A549 (cell line): Measurements from ENCODE around the gene PRDM15. TPM values are rescaled to one million over a fixed set of nuclear protein-coding genes. Genes with fewer than 3 reads are reported as not detected.

Source experiments
- ATAC-seq, 2 experiments: fragments of 200-7000 bp in 1 of 2; fragments of >200 bp in 1 of 2; cut with Nextera tagmentation in 1 of 2; cut with Tn5 transposase in 1 of 2; 3 replicates each; pipeline versions ENCODE4 v1.8.0 to v1.9.1; 2018 to 2020; ENCODE audit warnings: mild to moderate bottlenecking in 1 of 2, moderate library complexity in 1 of 2
- CTCF ChIA-PET: fragments of 300-600 bp; sonication (Branson Sonifier 250); formaldehyde crosslinking; extraction: SDS; loops from one replicate; lab custom pipeline; 2021; ENCODE audit warnings: antibody characterized with exemption, inconsistent platforms; lab: Yijun Ruan, JAX
- POLR2A ChIA-PET: fragments of 350-600 bp; formaldehyde crosslinking; extraction: SDS; loops from one replicate; lab custom pipeline; 2021; ENCODE audit warnings: antibody characterized with exemption, inconsistent platforms; lab: Yijun Ruan, JAX
- DNase-seq, 2 experiments: peaks; one replicate each; pipeline versions ENCODE4 v3.0.0 to v3.0.0-alpha.2; 2011 to 2016; ENCODE audit warnings: low read depth in 1 of 2, low spot score in 1 of 2
- FAIRE-seq: peaks from 2 replicates; lab custom pipeline; 2011; peaks lifted over from hg19 to GRCh38; lab: Jason Lieb, UNC
- H3K27ac ChIP-seq, 2 experiments: fragments of >200 bp; sonication (Bioruptor Twin); formaldehyde crosslinking; 3 replicates each; pipeline ENCODE4 v1.5.1; 2016 to 2017
- H3K4me1 ChIP-seq: fragments of >200 bp; sonication (Bioruptor Twin); formaldehyde crosslinking; 3 replicates; pipeline ENCODE4 v1.6.1; 2016
- H3K4me2 ChIP-seq: fragments of >200 bp; sonication (Bioruptor Twin); formaldehyde crosslinking; 3 replicates; pipeline ENCODE4 v1.6.1; 2016
- H3K4me3 ChIP-seq: fragments of >200 bp; sonication (Bioruptor Twin); formaldehyde crosslinking; 3 replicates; pipeline ENCODE4 v1.5.1; 2016
- H3K9me3 ChIP-seq: fragments of >200 bp; sonication (Bioruptor Twin); formaldehyde crosslinking; 3 replicates; pipeline ENCODE4 v1.6.1; 2016
- BCL3 ChIP-seq: fragments of >200 bp; sonication (Bioruptor Twin); formaldehyde crosslinking; IDR thresholded peaks from 3 replicates; pipeline ENCODE4 v1.6.1; 2016
- BHLHE40 ChIP-seq: IDR thresholded peaks from 2 replicates; pipeline ENCODE4 v1.6.1; 2012; ENCODE audit warnings: low read depth, low read length, inconsistent platforms
- CBX2 ChIP-seq: fragments of 200-600 bp; sonication (generic); IDR thresholded peaks from 2 replicates; pipeline ENCODE4 v1.6.1; 2016; ENCODE audit warnings: low read depth, mild to moderate bottlenecking, borderline replicate concordance
- CHD2 ChIP-seq: fragments of 150-350 bp; IDR thresholded peaks from 2 replicates; pipeline ENCODE4 v1.6.1; 2014; ENCODE audit warnings: low read length; ENCODE audit not compliant: partially characterized antibody
- CTCF ChIP-seq: fragments of >200 bp; sonication (Bioruptor Twin); formaldehyde crosslinking; IDR thresholded peaks from 3 replicates; pipeline ENCODE4 v1.5.1; 2016
- EHMT2 ChIP-seq: fragments of 200-600 bp; sonication (generic); IDR thresholded peaks from 2 replicates; pipeline ENCODE4 v1.6.1; 2016; ENCODE audit warnings: antibody characterized with exemption, low read depth, mild to moderate bottlenecking, moderate library complexity
- EP300 ChIP-seq, 2 experiments: fragments of >200 bp; sonication (Bioruptor Twin); formaldehyde crosslinking; IDR thresholded peaks; 2 replicates in 1 of 2; 3 replicates in 1 of 2; pipeline ENCODE4 v1.6.1; 2016 to 2017
- ESRRA ChIP-seq: fragments of 150-350 bp; IDR thresholded peaks from 2 replicates; pipeline ENCODE4 v1.6.1; 2014; ENCODE audit warnings: mild to moderate bottlenecking, low read length, borderline replicate concordance
- FOSB ChIP-seq: fragments of 250-450 bp; sonication (Bioruptor Pico); IDR thresholded peaks from 2 replicates; pipeline ENCODE4 v1.5.0; 2020; ENCODE audit warnings: mild to moderate bottlenecking, moderate library complexity
- FOSL2 ChIP-seq, 2 experiments: fragments of 450-650 bp in 1 of 2; fragments of >200 bp in 1 of 2; sonication (Bioruptor Twin) in 1 of 2; formaldehyde crosslinking; IDR thresholded peaks; 2 replicates each; pipeline versions ENCODE4 v1.5.0 to v1.6.1; 2016 to 2020; ENCODE audit warnings: mild to moderate bottlenecking in 1 of 2, moderate library complexity in 1 of 2
- FOXS1 ChIP-seq: fragments of 250-450 bp; sonication (Bioruptor Pico); IDR thresholded peaks from 2 replicates; pipeline ENCODE4 v1.5.0; 2020; ENCODE audit warnings: mild to moderate bottlenecking, moderate library complexity
- HDAC2 ChIP-seq: fragments of 200-600 bp; sonication (generic); IDR thresholded peaks from 2 replicates; pipeline ENCODE4 v1.6.1; 2016
- JUN ChIP-seq, 2 experiments: fragments of >200 bp; sonication (Bioruptor Twin); formaldehyde crosslinking; IDR thresholded peaks; 2 replicates in 1 of 2; 3 replicates in 1 of 2; pipeline ENCODE4 v1.6.1; 2016 to 2017
- KDM1A ChIP-seq: fragments of 200-600 bp; sonication (generic); IDR thresholded peaks from 2 replicates; pipeline ENCODE4 v1.6.1; 2016; ENCODE audit warnings: low read depth, mild to moderate bottlenecking
- KDM5A ChIP-seq: fragments of 200-600 bp; sonication (generic); IDR thresholded peaks from 2 replicates; pipeline ENCODE4 v1.6.1; 2016; ENCODE audit warnings: antibody characterized with exemption, mild to moderate bottlenecking
- MAFK ChIP-seq: fragments of 450-650 bp; IDR thresholded peaks from 2 replicates; pipeline ENCODE4 v1.6.1; 2014; ENCODE audit not compliant: partially characterized antibody
- NFE2L2 ChIP-seq: fragments of 150-350 bp; conservative IDR thresholded peaks from 2 replicates; pipeline ENCODE4 v1.6.1; 2014; ENCODE audit warnings: low read length
- PBX3 ChIP-seq: IDR thresholded peaks from 2 replicates; pipeline ENCODE4 v1.6.1; 2012
- PHF8 ChIP-seq: fragments of 200-600 bp; sonication (generic); IDR thresholded peaks from 2 replicates; pipeline ENCODE4 v1.6.1; 2016; ENCODE audit warnings: low read depth, mild to moderate bottlenecking, antibody characterized with exemption, moderate library complexity, borderline replicate concordance
- POLR2A ChIP-seq: IDR thresholded peaks from 2 replicates; pipeline ENCODE4 v1.6.1; 2012; ENCODE audit warnings: mild to moderate bottlenecking, low read length
- POLR2AphosphoS2 ChIP-seq: conservative IDR thresholded peaks from 2 replicates; pipeline ENCODE4 v1.6.1; 2012; ENCODE audit warnings: low read length, improper control_type of control experiment, inconsistent platforms
- RFX5 ChIP-seq: fragments of 450-650 bp; IDR thresholded peaks from 2 replicates; pipeline ENCODE4 v1.7.1; 2014; ENCODE audit warnings: antibody characterized with exemption, mild to moderate bottlenecking, moderate library complexity
- SMC3 ChIP-seq: fragments of >200 bp; sonication (Bioruptor Twin); formaldehyde crosslinking; IDR thresholded peaks from 3 replicates; pipeline ENCODE4 v1.6.1; 2018; ENCODE audit warnings: inconsistent platforms
- TP53 ChIP-seq: fragments of 250-450 bp; sonication (Bioruptor Pico); IDR thresholded peaks from 2 replicates; pipeline ENCODE4 v1.5.0; 2021; ENCODE audit warnings: mild to moderate bottlenecking, moderate library complexity
- ZC3H11A ChIP-seq: fragments of 450-650 bp; IDR thresholded peaks from 2 replicates; pipeline ENCODE4 v1.6.1; 2014; ENCODE audit warnings: antibody characterized with exemption, mild to moderate bottlenecking
- ZFP36 ChIP-seq: fragments of 450-650 bp; IDR thresholded peaks from 2 replicates; pipeline ENCODE4 v1.6.1; 2014; ENCODE audit warnings: borderline replicate concordance; ENCODE audit not compliant: partially characterized antibody
- ZNF302 ChIP-seq: fragments of 250-450 bp; sonication (Bioruptor Pico); IDR thresholded peaks from 2 replicates; pipeline ENCODE4 v1.9.0; 2021; ENCODE audit warnings: inconsistent platforms, mild to moderate bottlenecking, moderate library complexity
- WGBS: methylation state at CpG from one replicate; pipeline ENCODE4 v1.1.6; 2017; ENCODE audit errors: missing lambda C conversion rate; 5-methylcytosine and 5-hydroxymethylcytosine counted together
- polyA plus RNA-seq, 4 experiments: library from polyadenylated mRNA; depleted of rRNA in 3 of 4; stranded (reverse); fragments of >200 nt; fragmentation: RNase III in 1 of 4; extraction: RNeasy Plus Mini Kit Qiagen cat#74134 plus additional on column Dnase treatment in 1 of 4; gene quantifications; 2 replicates in 3 of 4; 3 replicates in 1 of 4; pipeline ENCODE4 v1.2.3, GENCODE V29; 2011 to 2017

Gene PRDM15
- polyA plus RNA-seq, 2 of the 4 experiments (the other 2 are of a cell fraction) = 4.5 to 6.1 TPM

- ATAC-seq = no peak
- H3K4me2 ChIP-seq = no peak overlapping the region
- TF ChIP-seq ZNF302 (CRISPR knock-in tag) (no peak), CTCF (no peak), CHD2 (no peak), ZFP36 (no peak), BHLHE40 (no peak), CBX2 (no peak), ESRRA (no peak), RFX5 (no peak), FOXS1 (CRISPR knock-in tag) (no peak), POLR2AphosphoS2 (no peak), KDM1A (no peak), FOSL2 (IDR thresholded peaks at IDR 0.05) (no peak), FOSL2 (CRISPR knock-in tag; IDR thresholded peaks at IDR 0.05) (no peak)
- TF ChIP-seq, all 56 proteins: peak for 0
- H3K9me3 ChIP-seq = peaks cover 12% of the 10 kb centered on the region; the same call in 2 of the 3 replicates
- FAIRE-seq (no peak), DNase-seq (no peak)
- POLR2A ChIA-PET = no interaction called here
- 47% methylated on average over 2 of the region's 3 CpGs for WGBS
- CTCF ChIA-PET = interaction anchor here (1.3 to 1.6 kb wide), 2 partner anchors 22 to 184 kb away, joined by 3 to 6 read pairs; no protein-coding TSS in a partner anchor
- H3K27ac ChIP-seq = no peak overlapping the region
- H3K4me1 ChIP-seq = no peaks in the 10 kb centered on the region
- H3K4me3 ChIP-seq = no peak overlapping the region
These were observed 83.4 kb downstream of the PRDM15 start for GRCh38 chr21:41795726-41796125.

GRCh38 chr21:41794600-41794999 lies 84.5 kb downstream of the PRDM15 start:
- Histone ChIP-seq H3K4me2 (no peak overlapping the region), H3K4me1 (no peaks in the 10 kb centered on the region), H3K9me3 (peaks cover 12% of the 10 kb centered on the region; the same call in 2 of the 3 replicates), H3K27ac (no peak overlapping the region), H3K4me3 (no peak overlapping the region)
- ChIA-PET CTCF (interaction anchor here (0.9 to 1.6 kb wide), 4 partner anchors 17 to 182 kb away, joined by 3 to 6 read pairs (median 5); no protein-coding TSS in a partner anchor), POLR2A (no interaction called here)
- no peak for TF ChIP-seq NFE2L2
- no peak for TF ChIP-seq PHF8
- no peak for TF ChIP-seq HDAC2
- no peak for TF ChIP-seq JUN (IDR thresholded peaks at IDR 0.05)
- no peak for TF ChIP-seq CHD2
- no peak for TF ChIP-seq BCL3
- no peak for TF ChIP-seq FOSB
- TF ChIP-seq ZNF302 (CRISPR knock-in tag) = no peak
- no peak for TF ChIP-seq PBX3
- TF ChIP-seq EP300 (IDR thresholded peaks at IDR 0.05) = no peak
- TF ChIP-seq MAFK = no peak
- no peak for TF ChIP-seq EHMT2
- TF ChIP-seq TP53 (CRISPR knock-in tag) = no peak
- no peak for TF ChIP-seq ZC3H11A
- no peak for TF ChIP-seq POLR2A
- TF ChIP-seq BHLHE40 = no peak
- TF ChIP-seq SMC3 = no peak
- TF ChIP-seq KDM5A = no peak
- DNase-seq (no peak), FAIRE-seq (no peak), ATAC-seq (no peak)
- 90% methylated on average over 3 of the region's 10 CpGs for WGBS
